Suprapubic skin (tissue), 4 donors: ENCODE results near the gene FBRSL1. TPM values are rescaled to one million over a fixed set of nuclear protein-coding genes. Genes with fewer than 3 reads are reported as not detected.
"Not testable (repeated sequence)": the region's sequence is repeated elsewhere in the genome, so short reads cannot be mapped to it uniquely, and the experiment has no call there.

Experiments used
- DNase-seq, 2 donors: peaks; one replicate each; pipeline ENCODE4 v3.0.0-alpha.2; 2019; ENCODE audit warnings: low spot score in 2 of 2
- H3K27ac ChIP-seq: fragments of 200-600 bp; sonication (generic); one replicate; pipeline ENCODE4 v1.5.1; 2019
- H3K27me3 ChIP-seq: fragments of 200-600 bp; sonication (generic); one replicate; pipeline ENCODE4 v1.5.1; 2019
- H3K36me3 ChIP-seq: fragments of 200-600 bp; sonication (generic); one replicate; pipeline ENCODE4 v1.5.1; 2019
- H3K4me1 ChIP-seq: fragments of 200-600 bp; sonication (generic); one replicate; pipeline ENCODE4 v1.5.1; 2019
- H3K4me3 ChIP-seq: fragments of 200-600 bp; sonication (generic); one replicate; pipeline ENCODE4 v1.5.1; 2019; ENCODE audit warnings: mild to moderate bottlenecking
- H3K9me3 ChIP-seq: fragments of 200-600 bp; sonication (generic); one replicate; pipeline ENCODE4 v1.5.1; 2019
- EP300 ChIP-seq: sonication (generic); formaldehyde crosslinking; IDR thresholded peaks from one replicate; pipeline ENCODE4 v1.6.1; 2017; ENCODE audit warnings: antibody characterized with exemption
- POLR2A ChIP-seq, 2 donors: fragments of 450-650 bp; IDR thresholded peaks; one replicate each; pipeline ENCODE4 v1.6.1; 2017; ENCODE audit warnings: antibody characterized with exemption in 2 of 2, mild to moderate bottlenecking in 2 of 2, moderate library complexity in 2 of 2
- POLR2AphosphoS5 ChIP-seq, 3 donors: sonication (generic); formaldehyde crosslinking; IDR thresholded peaks; one replicate each; pipeline ENCODE4 v1.6.1; 2017; ENCODE audit warnings: antibody characterized with exemption in 3 of 3
- WGBS: methylation state at CpG from one replicate; pipeline ENCODE4 v1.1.5; 2018; 5-methylcytosine and 5-hydroxymethylcytosine counted together
- total RNA-seq, 4 donors: library from RNA; depleted of rRNA; stranded (reverse); fragments of >200 nt; gene quantifications; one replicate each; pipeline ENCODE4 v1.1.0, GENCODE V29; 2016
- TF ChIP-seq, protein P1 (sequence below), 2 donors: fragments of 200-600 bp in 1 of 2; fragments of 450-650 bp in 1 of 2; sonication (generic) in 1 of 2; IDR thresholded peaks; one replicate each; pipeline ENCODE4 v1.5.1; 2016 to 2019; ENCODE audit warnings: antibody characterized with exemption in 2 of 2, mild to moderate bottlenecking in 1 of 2, moderate library complexity in 1 of 2

FBRSL1 gene
- total RNA-seq, 4 donors from 2014 or later, result 26.0 to 33.7 (median 27.2) TPM

DNA sequence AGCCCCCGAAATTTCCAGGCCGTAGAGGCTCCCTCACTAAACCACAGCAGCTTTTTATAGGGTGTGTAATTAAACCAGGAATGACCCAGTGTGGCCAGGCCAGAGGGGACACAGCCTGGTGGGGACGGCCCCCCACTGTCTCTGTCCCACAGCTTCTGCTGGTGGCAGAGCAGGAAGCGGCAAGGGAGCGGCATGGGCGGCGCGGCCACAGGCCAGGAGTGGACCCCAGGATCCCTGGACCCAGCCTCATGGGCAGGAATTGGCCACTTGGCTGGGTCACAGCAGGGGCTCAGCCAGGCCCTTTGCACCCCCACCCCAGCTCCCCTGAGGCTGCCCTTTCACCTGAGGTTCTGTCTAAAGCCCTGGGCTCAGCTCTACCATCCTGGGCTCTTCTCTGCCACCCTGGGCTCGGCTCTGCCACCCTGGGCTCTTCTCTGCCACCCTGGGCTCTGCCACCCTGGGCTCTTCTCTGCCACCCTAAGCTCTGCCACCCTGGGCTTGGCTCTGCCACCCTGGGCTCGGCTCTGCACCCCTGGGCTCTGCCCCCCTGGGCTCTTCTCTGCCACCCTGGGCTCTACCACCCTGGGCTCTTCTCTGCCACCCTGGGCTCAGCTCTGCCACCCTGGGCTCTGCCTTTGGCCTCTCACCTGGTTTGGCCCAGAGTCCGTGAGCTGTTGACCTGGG is 39.3 kb downstream of the FBRSL1 start:
- 90% methylated on average over 4 of the region's 11 CpGs for WGBS
- Histone ChIP-seq H3K4me3 (no peak overlapping the region), H3K4me1 (peaks cover 8% of the 10 kb centered on the region), H3K27me3 (no peaks in the 10 kb centered on the region), H3K27ac (no peak overlapping the region), H3K36me3 (peaks cover 12% of the 10 kb centered on the region), H3K9me3 (no peaks in the 10 kb centered on the region)
- DNase-seq, result no peak
- TF ChIP-seq, protein P1, sequence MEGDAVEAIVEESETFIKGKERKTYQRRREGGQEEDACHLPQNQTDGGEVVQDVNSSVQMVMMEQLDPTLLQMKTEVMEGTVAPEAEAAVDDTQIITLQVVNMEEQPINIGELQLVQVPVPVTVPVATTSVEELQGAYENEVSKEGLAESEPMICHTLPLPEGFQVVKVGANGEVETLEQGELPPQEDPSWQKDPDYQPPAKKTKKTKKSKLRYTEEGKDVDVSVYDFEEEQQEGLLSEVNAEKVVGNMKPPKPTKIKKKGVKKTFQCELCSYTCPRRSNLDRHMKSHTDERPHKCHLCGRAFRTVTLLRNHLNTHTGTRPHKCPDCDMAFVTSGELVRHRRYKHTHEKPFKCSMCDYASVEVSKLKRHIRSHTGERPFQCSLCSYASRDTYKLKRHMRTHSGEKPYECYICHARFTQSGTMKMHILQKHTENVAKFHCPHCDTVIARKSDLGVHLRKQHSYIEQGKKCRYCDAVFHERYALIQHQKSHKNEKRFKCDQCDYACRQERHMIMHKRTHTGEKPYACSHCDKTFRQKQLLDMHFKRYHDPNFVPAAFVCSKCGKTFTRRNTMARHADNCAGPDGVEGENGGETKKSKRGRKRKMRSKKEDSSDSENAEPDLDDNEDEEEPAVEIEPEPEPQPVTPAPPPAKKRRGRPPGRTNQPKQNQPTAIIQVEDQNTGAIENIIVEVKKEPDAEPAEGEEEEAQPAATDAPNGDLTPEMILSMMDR (IDR thresholded peaks at IDR 0.05), result no peak
- no peak for TF ChIP-seq POLR2A (IDR thresholded peaks at IDR 0.05)
- no peak for TF ChIP-seq POLR2AphosphoS5 (IDR thresholded peaks at IDR 0.05)
- no peak for TF ChIP-seq EP300

DNA sequence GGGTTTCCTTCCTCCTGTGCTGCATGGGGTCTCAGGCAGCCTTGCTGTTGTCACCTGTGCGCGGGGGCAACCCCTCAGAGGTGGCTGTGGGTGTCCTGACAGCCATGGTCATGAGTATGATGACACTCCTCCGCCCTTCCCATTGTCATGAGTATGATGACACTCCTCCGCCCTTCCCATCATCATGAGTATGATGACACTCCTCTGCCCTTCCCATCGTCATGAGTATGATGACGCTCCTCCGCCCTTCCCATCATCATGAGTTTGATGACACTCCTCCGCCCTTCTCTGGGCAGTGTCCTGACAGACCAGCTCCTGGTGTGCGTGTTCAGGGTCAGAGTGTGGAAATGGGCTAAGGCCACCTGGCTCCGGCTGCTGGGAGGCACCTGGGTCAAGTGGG is 40.0 kb downstream of the FBRSL1 start:
- H3K27ac ChIP-seq, result no peak overlapping the region
- DNase-seq, result no peak
- peaks cover 2% of the 10 kb centered on the region for H3K4me1 ChIP-seq
- no peak for TF ChIP-seq EP300
- TF ChIP-seq POLR2A (IDR thresholded peaks at IDR 0.05), result no peak
- TF ChIP-seq POLR2AphosphoS5 (IDR thresholded peaks at IDR 0.05), result no peak
- TF ChIP-seq, protein P1 (IDR thresholded peaks at IDR 0.05), result no peak
- WGBS, result 93% methylated on average over 10 of the region's 10 CpGs
- no peaks in the 10 kb centered on the region for H3K9me3 ChIP-seq
- H3K27me3 ChIP-seq, result no peaks in the 10 kb centered on the region
- no peak overlapping the region for H3K4me3 ChIP-seq
- peaks cover 12% of the 10 kb centered on the region for H3K36me3 ChIP-seq

DNA sequence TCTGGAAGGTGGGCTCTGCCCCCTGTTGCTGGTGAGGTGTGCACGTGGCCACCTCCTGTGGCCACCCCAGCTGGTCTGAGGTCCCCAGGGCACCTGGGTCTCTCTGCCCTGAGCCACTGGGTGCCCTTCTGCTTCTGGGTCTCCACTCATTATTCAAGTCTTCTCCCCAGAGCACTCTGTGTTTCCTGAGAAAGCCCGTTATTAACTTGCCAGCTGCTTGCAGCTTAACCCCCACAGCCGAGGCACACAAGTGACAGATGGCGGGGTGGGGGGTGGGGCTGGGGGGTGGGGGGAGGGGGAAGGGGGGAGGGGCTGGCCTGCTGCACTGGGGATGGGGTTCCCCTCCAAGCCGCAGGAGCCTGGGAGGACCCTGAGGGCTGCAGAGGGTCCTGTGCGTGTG is 40.5 kb downstream of the FBRSL1 start:
- 93% methylated on average over 3 of the region's 6 CpGs for WGBS
- no peaks in the 10 kb centered on the region for H3K9me3 ChIP-seq
- H3K36me3 ChIP-seq, result peaks cover 12% of the 10 kb centered on the region
- no peaks in the 10 kb centered on the region for H3K27me3 ChIP-seq
- H3K4me3 ChIP-seq, result no peak overlapping the region
- no peak for DNase-seq
- H3K27ac ChIP-seq, result no peak overlapping the region
- TF ChIP-seq EP300, result no peak
- TF ChIP-seq, protein P1 (IDR thresholded peaks at IDR 0.05), result no peak
- no peak for TF ChIP-seq POLR2A (IDR thresholded peaks at IDR 0.05)
- no peak for TF ChIP-seq POLR2AphosphoS5 (IDR thresholded peaks at IDR 0.05)
- no peaks in the 10 kb centered on the region for H3K4me1 ChIP-seq

DNA sequence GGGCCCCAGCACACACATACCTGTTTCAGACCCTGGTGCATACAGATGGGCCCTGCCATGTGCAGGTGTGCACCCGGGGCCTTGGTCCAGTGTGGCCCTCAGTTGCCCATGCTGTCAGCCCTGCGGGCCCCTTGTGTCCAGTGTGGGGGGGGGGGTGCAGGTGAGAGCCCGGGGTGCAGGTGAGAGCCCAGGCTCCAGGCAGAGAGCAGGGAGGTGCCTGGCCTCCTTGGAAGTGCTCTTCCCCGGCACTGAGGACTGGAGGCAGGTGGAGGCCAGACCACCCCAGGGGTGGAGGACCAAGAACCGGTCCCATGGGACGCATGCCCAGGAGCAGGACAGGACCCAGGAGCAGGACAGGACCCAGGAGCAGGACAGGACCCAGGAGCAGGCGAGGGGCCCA is 40.9 kb downstream of the FBRSL1 start:
- Histone ChIP-seq H3K9me3 (no peaks in the 10 kb centered on the region), H3K4me1 (no peaks in the 10 kb centered on the region), H3K36me3 (peaks cover 9% of the 10 kb centered on the region), H3K27ac (no peak overlapping the region), H3K4me3 (no peak overlapping the region), H3K27me3 (no peaks in the 10 kb centered on the region)
- no peak for DNase-seq
- TF ChIP-seq EP300, result no peak
- TF ChIP-seq, protein P1 (IDR thresholded peaks at IDR 0.05), result no peak
- no peak for TF ChIP-seq POLR2AphosphoS5 (IDR thresholded peaks at IDR 0.05)
- TF ChIP-seq POLR2A (IDR thresholded peaks at IDR 0.05), result no peak
- no CpG with 5 or more reads among the region's 7 CpGs for WGBS

DNA sequence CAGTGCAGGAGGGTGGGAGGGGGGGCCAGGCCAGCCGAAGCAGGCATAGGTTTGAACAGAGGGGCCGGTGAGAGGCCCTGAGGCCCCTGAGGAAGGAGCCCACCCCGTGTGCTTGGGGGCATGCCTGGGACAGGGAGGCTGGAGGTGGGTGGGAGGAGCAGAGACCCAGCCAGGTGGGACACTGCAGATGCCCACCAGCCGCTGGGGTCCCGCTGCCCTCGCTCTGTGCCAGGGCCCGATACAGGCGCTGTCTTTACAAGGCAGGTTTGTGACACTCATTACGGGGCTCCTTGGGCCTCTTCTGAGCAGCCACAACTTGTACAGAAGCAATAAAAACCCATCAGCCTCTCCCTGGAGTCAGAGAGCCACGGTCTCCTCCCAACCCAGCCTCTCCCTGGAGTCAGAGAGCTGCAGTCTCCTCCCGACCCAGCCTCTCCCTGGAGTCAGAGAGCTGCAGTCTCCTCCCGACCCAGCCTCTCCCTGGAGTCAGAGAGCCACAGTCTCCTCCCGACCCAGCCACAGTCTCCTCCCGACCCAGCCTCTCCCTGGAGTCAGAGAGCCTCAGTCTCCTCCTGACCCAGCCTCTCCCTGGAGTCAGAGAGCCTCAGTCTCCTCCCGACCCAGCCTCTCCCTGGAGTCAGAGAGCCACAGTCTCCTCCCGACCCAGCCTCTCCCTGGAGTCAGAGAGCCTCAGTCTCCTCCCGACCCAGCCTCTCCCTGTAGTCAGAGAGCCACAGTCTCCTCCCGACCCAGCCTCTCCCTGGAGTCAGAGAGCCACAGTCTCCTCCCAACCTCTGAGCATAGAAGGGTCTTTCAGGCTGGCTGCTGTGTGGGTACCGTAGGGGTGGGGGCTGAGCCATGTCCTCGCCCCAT is 43.0 kb downstream of the FBRSL1 start:
- H3K27ac ChIP-seq, H3K27me3 ChIP-seq, H3K4me1 ChIP-seq, DNase-seq, H3K9me3 ChIP-seq, H3K36me3 ChIP-seq, H3K4me3 ChIP-seq: not testable (repeated sequence)
- WGBS, result 95% methylated on average over 19 of the region's 20 CpGs
